Psoas muscle (tissue), 8 donors: ENCODE results near the gene LTB. TPM values are rescaled to one million over a fixed set of nuclear protein-coding genes. Genes with fewer than 3 reads are reported as not detected.
A peak's percentile ranks its signal among the peaks of the same experiment; 100 is the strongest.

Experiments used
- ATAC-seq, 4 donors: fragments of 200-7000 bp; cut with Tn5 transposase; one replicate each; pipeline ENCODE4 v1.9.1; 2020; ENCODE audit warnings: moderate library complexity in 3 of 4, mild to moderate bottlenecking in 2 of 4
- DNase-seq, 2 donors: peaks; one replicate each; pipeline ENCODE4 v3.0.0-alpha.2; 2020
- H3K27ac ChIP-seq: fragments of 200-600 bp; one replicate; pipeline ENCODE4 v1.8.0; 2022
- H3K27me3 ChIP-seq, 3 donors: fragments of 200-600 bp in 1 of 3; one replicate each; pipeline versions ENCODE4 v1.6.1 to v1.8.0; 2013 to 2022; ENCODE audit warnings: low read length in 2 of 3, mild to moderate bottlenecking in 2 of 3, moderate library complexity in 1 of 3; ENCODE audit not compliant: insufficient read depth in 3 of 3
- H3K36me3 ChIP-seq, 2 donors: fragments of 200-600 bp in 1 of 2; one replicate each; pipeline versions ENCODE4 v1.6.1 to v1.8.0; 2013 to 2022; ENCODE audit warnings: low read depth in 1 of 2, mild to moderate bottlenecking in 1 of 2, moderate library complexity in 1 of 2; ENCODE audit not compliant: insufficient read depth in 1 of 2
- H3K4me1 ChIP-seq: fragments of 200-600 bp; one replicate; pipeline ENCODE4 v1.8.0; 2022
- H3K4me3 ChIP-seq: fragments of 200-600 bp; one replicate; pipeline ENCODE4 v1.8.0; 2022; ENCODE audit warnings: mild to moderate bottlenecking
- H3K9me3 ChIP-seq: fragments of 200-600 bp; one replicate; pipeline ENCODE4 v1.8.0; 2022
- CTCF ChIP-seq: fragments of 200-600 bp; IDR thresholded peaks from one replicate; pipeline ENCODE4 v1.8.0; 2022; ENCODE audit warnings: antibody characterized with exemption
- WGBS, 3 donors: extraction: QIAGEN DNeasy Blood & Tissue Kit; methylation state at CpG; one replicate each; pipeline versions ENCODE4 v1.1.6 to v1.1.7; 2013; 5-methylcytosine and 5-hydroxymethylcytosine counted together
- intact Hi-C, 2 donors: fragments of 100-400 bp; cut with DNase I; formaldehyde crosslinking; loops; one replicate each; pipeline versions ENCODE4 v1.11.0 to v1.14.2; 2022
- polyA plus RNA-seq, 3 donors: library from polyadenylated mRNA; stranded (reverse); fragments of 200-250 nt; gene quantifications; one replicate each; pipeline ENCODE4 v1.2.3, GENCODE V29; 2013
- total RNA-seq, 4 donors: library from RNA; stranded (reverse); fragmentation: NEBNext Ultra II Directional in 2 of 4; extraction: Animal tissue kit (Norgen Biotek cat#: 25700) in 2 of 4; gene quantifications; one replicate each; pipeline versions ENCODE4 v1.2.1 to v1.2.4, GENCODE V29; 2021 to 2023
- donor health status: healthy with polysubstance abuse.
- donor health status: DM: no; HTN: no; CAD: no; lungs with moderate emphysema.
- donor health status: Bipolar disorder and iron deficiency.
- donor health status: healthy.
- donor health status: DM: yes; HTN: yes; CAD: no.
- donor health status: DM: no; HTN: no; CAD: no.
- donor health status: DM: no; HTN: no; CAD: no.
- donor health status: DM: yes; HTN: yes; CAD: no.

LTB gene
- total and polyA plus RNA-seq, 7 donors = 0.08 to 1.0 (median 0.71) TPM

GRCh38 chr6:31578184-31579118, 3.8 kb downstream of the LTB start:
- intact Hi-C loops = no loop called here

GRCh38 chr6:31577579-31577966, 4.7 kb downstream of the LTB start:
- no peaks in the 10 kb centered on the region for H3K4me1 ChIP-seq
- intact Hi-C loops = no loop called here
- DNase-seq (no peak), ATAC-seq (no peak)
- no peak for TF ChIP-seq CTCF
- no peaks in the 10 kb centered on the region for H3K27me3 ChIP-seq
- H3K36me3 ChIP-seq = no peaks in the 10 kb centered on the region
- WGBS, 3 donors = 79 to 90% (median 87%) methylated on average over 3 of the region's 3 CpGs
- no peaks in the 10 kb centered on the region for H3K9me3 ChIP-seq
- H3K27ac ChIP-seq = no peak overlapping the region
- no peak overlapping the region for H3K4me3 ChIP-seq

More at GRCh38 chr6:31578184-31579118, 3.8 kb downstream of the LTB start:
- DNase-seq (no peak), ATAC-seq (no peak)
- Histone ChIP-seq H3K4me3 (no peak overlapping the region), H3K9me3 (no peaks in the 10 kb centered on the region), H3K36me3 (no peaks in the 10 kb centered on the region), H3K27ac (no peak overlapping the region), H3K4me1 (no peaks in the 10 kb centered on the region), H3K27me3 (no peaks in the 10 kb centered on the region)
- TF ChIP-seq CTCF = no peak
- 74 to 78% (median 77%) methylated on average over 12 of the region's 12 CpGs for WGBS, 3 donors

- no peak for TF ChIP-seq CTCF
- Histone ChIP-seq H3K27ac (no peak overlapping the region), H3K9me3 (no peaks in the 10 kb centered on the region), H3K4me1 (no peaks in the 10 kb centered on the region), H3K36me3 (no peaks in the 10 kb centered on the region), H3K4me3 (peak overlapping the region; percentile 15), H3K27me3 (no peaks in the 10 kb centered on the region)
- peak in 1 of 2 donors; percentile 42 for DNase-seq
- no peak for ATAC-seq
- intact Hi-C loops = no loop called here
- WGBS, 3 donors = 81 to 85% (median 85%) methylated on average over 16 to 19 of the region's 19 CpGs
Observed at GRCh38 chr6:31576897-31577578, 5.2 kb downstream of the LTB start.

- H3K27ac ChIP-seq = no peak overlapping the region
- 61 to 72% (median 65%) methylated on average over 8 of the region's 8 CpGs for WGBS, 3 donors
Observed at GRCh38 chr6:31575952-31576685, 6.1 kb downstream of the LTB start.

More at GRCh38 chr6:31575952-31576685, 6.1 kb downstream of the LTB start:
- peak overlapping the region; percentile 54 for H3K4me3 ChIP-seq
- H3K36me3 ChIP-seq = no peaks in the 10 kb centered on the region
- H3K9me3 ChIP-seq = no peaks in the 10 kb centered on the region
- intact Hi-C loops = no loop called here
- DNase-seq (peak in 1 of 2 donors; percentile 10), ATAC-seq (no peak)
- no peak for TF ChIP-seq CTCF
- H3K4me1 ChIP-seq = no peaks in the 10 kb centered on the region
- H3K27me3 ChIP-seq = no peaks in the 10 kb centered on the region
